ENCODE measurements around the gene ERVH48-1.
"Not testable (repeated sequence)": the region's sequence is repeated elsewhere in the genome, so short reads cannot be mapped to it uniquely, and the experiment has no call there.

ERVH48-1 gene

GRCh38 chr21:42925114-42925926 is at the start of gene ERVH48-1:
Gene ERVH48-1 (minus strand): TSS chr21:42925630. CDS start chr21:42919006, 6,624 bp downstream.
- H3K36me3 Mint-ChIP-seq (ENCODE audit: low read depth) = no peaks in the 10 kb centered on the region
- H3K27me3 Mint-ChIP-seq = no peaks in the 10 kb centered on the region
- no peak within 1 kb of the TSS for H3K27ac Mint-ChIP-seq
- H3K4me1 Mint-ChIP-seq (ENCODE audit: low read depth) = peaks cover 17% of the 10 kb centered on the region
- H3K9me3 Mint-ChIP-seq = no peaks in the 10 kb centered on the region
- no peak within 1 kb of the TSS for H3K4me3 Mint-ChIP-seq

DNA sequence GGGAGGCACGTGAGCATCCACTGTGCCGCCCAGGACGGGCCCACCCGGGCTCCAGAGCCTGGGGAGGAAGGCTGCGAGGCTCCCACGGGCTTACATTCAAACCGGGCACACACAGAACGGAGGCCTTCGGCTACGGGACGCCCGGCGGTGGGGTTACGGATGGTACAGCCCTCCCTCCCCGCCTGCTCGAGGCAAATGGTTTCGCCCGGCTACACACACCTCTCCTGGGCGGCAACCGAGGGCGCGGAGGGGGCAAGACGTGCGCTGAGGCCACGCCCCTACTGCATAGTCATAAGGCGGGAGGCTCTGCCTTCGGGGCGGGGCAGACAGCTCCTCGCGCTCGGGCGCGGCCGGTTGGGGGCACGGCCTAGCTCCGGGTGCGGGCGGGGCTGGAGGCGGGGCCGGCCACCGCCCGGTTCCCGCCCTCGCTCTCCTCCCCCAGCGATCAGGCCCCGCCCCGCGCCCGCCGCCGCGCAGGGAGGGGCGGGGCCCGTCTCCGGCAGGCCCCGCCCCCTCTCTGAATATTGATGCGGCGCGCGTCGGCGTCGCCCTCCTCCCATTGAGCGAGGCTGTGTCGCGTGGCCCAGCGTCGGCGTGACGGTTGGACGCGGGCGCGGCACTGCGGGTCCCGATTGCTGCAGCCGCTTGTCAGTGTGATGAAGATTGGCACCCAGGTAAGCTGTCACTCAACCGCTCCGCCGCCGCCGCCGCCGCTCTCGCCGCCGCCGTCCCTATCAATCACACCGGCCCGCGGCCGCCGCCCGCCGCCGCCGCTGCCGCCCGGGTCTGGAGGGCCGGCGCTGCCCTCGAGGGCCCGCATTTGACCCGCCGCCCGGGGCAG is 48.8 kb upstream of the ERVH48-1 start, which contains the start of gene PKNOX1:
Gene PKNOX1, plus strand, starts transcription at position 572 of the 841 bp plus-strand sequence. CDS start 29,820 bp downstream, outside the sequence.
- Mint-ChIP-seq H3K4me3 (peak within 1 kb of the TSS; percentile 89), H3K27ac (peak within 1 kb of the TSS; percentile 91), H3K4me1 (ENCODE audit: low read depth) (peaks cover 31% of the 10 kb centered on the region), H3K9me3 (no peaks in the 10 kb centered on the region), H3K27me3 (no peaks in the 10 kb centered on the region), H3K36me3 (ENCODE audit: low read depth) (peaks cover 23% of the 10 kb centered on the region)

DNA sequence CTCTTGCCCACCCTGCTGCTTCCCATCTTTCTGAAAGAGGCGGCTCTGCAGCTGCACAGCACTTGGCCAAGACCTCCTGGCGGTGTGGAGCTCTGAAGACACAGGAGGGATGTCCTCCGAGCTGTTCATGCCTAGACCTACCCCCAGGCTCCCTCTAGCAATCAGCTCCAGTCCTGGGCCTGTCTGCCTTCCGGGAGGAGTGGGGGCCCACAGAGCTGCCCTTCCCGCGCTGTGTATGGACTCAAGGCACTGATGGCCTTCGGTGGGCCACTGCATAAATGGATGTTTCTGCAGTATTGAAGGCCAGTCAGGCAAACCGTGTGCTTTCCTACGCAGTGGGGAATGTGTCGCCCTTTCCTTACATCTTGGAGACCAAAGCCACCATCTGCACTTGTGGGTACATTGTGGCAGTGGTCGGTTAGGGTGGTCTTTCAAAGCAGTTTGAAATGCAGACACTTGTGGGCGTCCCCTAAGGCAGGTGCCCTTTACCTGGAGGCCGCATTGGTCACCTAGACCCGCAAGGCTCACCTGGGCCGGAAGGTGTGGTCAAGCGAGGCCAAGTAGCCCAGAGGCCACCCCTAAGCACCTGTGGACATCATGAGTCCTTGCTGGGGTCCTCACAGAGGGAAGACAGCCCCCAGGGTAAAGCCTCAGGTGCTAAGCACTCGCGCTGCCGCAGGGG is 48.0 kb upstream of the ERVH48-1 start:
- peaks cover 25% of the 10 kb centered on the region for H3K4me1 Mint-ChIP-seq (ENCODE audit: low read depth)
- H3K27ac Mint-ChIP-seq = peak overlapping the region; percentile 65
- H3K9me3 Mint-ChIP-seq = no peaks in the 10 kb centered on the region
- H3K36me3 Mint-ChIP-seq (ENCODE audit: low read depth) = peaks cover 17% of the 10 kb centered on the region
- peak overlapping the region; percentile 54 for H3K4me3 Mint-ChIP-seq
- no peaks in the 10 kb centered on the region for H3K27me3 Mint-ChIP-seq

GRCh38 chr21:42971897-42972275 is 46.5 kb upstream of the ERVH48-1 start:
- Mint-ChIP-seq H3K4me3 (no peak overlapping the region), H3K36me3 (ENCODE audit: low read depth) (peaks cover 8% of the 10 kb centered on the region), H3K27me3 (no peaks in the 10 kb centered on the region), H3K9me3 (no peaks in the 10 kb centered on the region), H3K27ac (no peak overlapping the region), H3K4me1 (ENCODE audit: low read depth) (peaks cover 12% of the 10 kb centered on the region)

GRCh38 chr21:42970946-42971653 is 45.7 kb upstream of the ERVH48-1 start:
- Mint-ChIP-seq H3K27me3 (no peaks in the 10 kb centered on the region), H3K9me3 (no peaks in the 10 kb centered on the region), H3K4me3 (no peak overlapping the region), H3K27ac (no peak overlapping the region), H3K36me3 (ENCODE audit: low read depth) (no peaks in the 10 kb centered on the region), H3K4me1 (ENCODE audit: low read depth) (peaks cover 4% of the 10 kb centered on the region)

DNA sequence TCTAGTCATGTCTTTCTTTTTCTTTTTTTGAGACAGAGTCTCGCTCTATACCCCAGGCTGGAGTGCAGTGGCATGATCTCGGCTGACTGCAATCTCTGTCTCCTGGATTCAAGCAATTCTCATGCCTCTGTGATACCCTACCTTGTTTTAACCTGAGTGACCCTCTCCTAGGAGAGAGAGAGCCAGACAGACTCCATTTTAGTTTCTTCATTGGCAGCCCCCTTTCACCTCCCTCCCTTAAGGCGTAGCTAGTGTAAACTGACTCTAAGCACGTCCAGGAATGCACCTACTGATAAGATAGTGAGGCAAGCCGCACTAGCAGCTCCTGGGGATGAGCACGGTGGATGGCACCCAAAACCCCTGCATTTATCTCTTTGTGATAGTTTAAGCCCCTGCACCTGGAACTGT is 43.8 kb upstream of the ERVH48-1 start:
- Mint-ChIP-seq H3K27ac (no peak overlapping the region), H3K27me3 (no peaks in the 10 kb centered on the region), H3K36me3 (ENCODE audit: low read depth) (no peaks in the 10 kb centered on the region), H3K4me1 (ENCODE audit: low read depth) (no peaks in the 10 kb centered on the region), H3K4me3 (no peak overlapping the region), H3K9me3 (no peaks in the 10 kb centered on the region)

GRCh38 chr21:42967616-42968015 is 42.2 kb upstream of the ERVH48-1 start:
- not testable (repeated sequence) for H3K36me3 Mint-ChIP-seq (ENCODE audit: low read depth); H3K9me3 Mint-ChIP-seq; H3K4me1 Mint-ChIP-seq (ENCODE audit: low read depth); H3K4me3 Mint-ChIP-seq; H3K27me3 Mint-ChIP-seq; H3K27ac Mint-ChIP-seq

DNA sequence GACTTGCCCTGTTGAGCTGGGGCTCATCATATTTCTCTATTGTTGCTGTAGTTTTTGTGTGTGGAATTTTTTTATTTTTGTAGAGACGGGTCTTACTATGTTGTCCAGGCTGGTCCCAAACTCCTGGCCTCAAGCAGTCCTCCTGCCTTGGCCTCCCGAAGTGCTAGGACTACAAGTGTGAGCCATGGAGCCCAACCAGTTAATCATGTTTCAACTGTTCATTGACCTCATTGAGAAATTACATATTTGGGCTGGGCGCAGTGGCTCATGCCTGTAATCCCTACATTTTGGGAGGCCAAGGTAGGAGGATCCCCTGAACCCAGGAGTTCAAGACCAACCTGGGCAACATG is 39.8 kb upstream of the ERVH48-1 start:
- Mint-ChIP-seq H3K27me3 (no peaks in the 10 kb centered on the region), H3K9me3 (no peaks in the 10 kb centered on the region), H3K27ac (no peak overlapping the region), H3K4me1 (ENCODE audit: low read depth) (no peaks in the 10 kb centered on the region), H3K4me3 (no peak overlapping the region), H3K36me3 (ENCODE audit: low read depth) (no peaks in the 10 kb centered on the region)

- H3K27ac Mint-ChIP-seq = no peak overlapping the region
- no peaks in the 10 kb centered on the region for H3K9me3 Mint-ChIP-seq
- no peaks in the 10 kb centered on the region for H3K4me1 Mint-ChIP-seq (ENCODE audit: low read depth)
- no peak overlapping the region for H3K4me3 Mint-ChIP-seq
- no peaks in the 10 kb centered on the region for H3K27me3 Mint-ChIP-seq
- H3K36me3 Mint-ChIP-seq (ENCODE audit: low read depth) = no peaks in the 10 kb centered on the region
Observed at GRCh38 chr21:42964546-42965210, 39.2 kb upstream of the ERVH48-1 start.

- Mint-ChIP-seq H3K4me1 (ENCODE audit: low read depth) (no peaks in the 10 kb centered on the region), H3K4me3 (no peak overlapping the region), H3K36me3 (ENCODE audit: low read depth) (no peaks in the 10 kb centered on the region), H3K27me3 (no peaks in the 10 kb centered on the region), H3K27ac (no peak overlapping the region), H3K9me3 (no peaks in the 10 kb centered on the region)
Observed at GRCh38 chr21:42964086-42964485, 38.7 kb upstream of the ERVH48-1 start.

GRCh38 chr21:42962380-42963007 is 37.1 kb upstream of the ERVH48-1 start:
- Mint-ChIP-seq H3K36me3 (ENCODE audit: low read depth) (no peaks in the 10 kb centered on the region), H3K27ac (no peak overlapping the region), H3K4me1 (ENCODE audit: low read depth) (no peaks in the 10 kb centered on the region), H3K9me3 (no peaks in the 10 kb centered on the region), H3K4me3 (no peak overlapping the region), H3K27me3 (no peaks in the 10 kb centered on the region)

GRCh38 chr21:42959728-42960127 is 34.3 kb upstream of the ERVH48-1 start:
- Mint-ChIP-seq H3K27ac (no peak overlapping the region), H3K27me3 (no peaks in the 10 kb centered on the region), H3K4me1 (ENCODE audit: low read depth) (no peaks in the 10 kb centered on the region), H3K36me3 (ENCODE audit: low read depth) (no peaks in the 10 kb centered on the region), H3K4me3 (no peak overlapping the region), H3K9me3 (no peaks in the 10 kb centered on the region)

- not testable (repeated sequence) for H3K27me3 Mint-ChIP-seq; H3K36me3 Mint-ChIP-seq (ENCODE audit: low read depth); H3K4me3 Mint-ChIP-seq; H3K27ac Mint-ChIP-seq; H3K9me3 Mint-ChIP-seq; H3K4me1 Mint-ChIP-seq (ENCODE audit: low read depth)
Observed at GRCh38 chr21:42958122-42958521, 32.7 kb upstream of the ERVH48-1 start.

Data from stimulated activated naive CD8-positive, alpha-beta T cell treated with anti-CD3 and anti-CD28 coated beads, Interleukin-15, Interleukin-2, amounts not matched to agents 100 ng/mL and 50 ng/mL, for 24 hours (primary cell).